ENCODE measurements around the gene PHLDB2.

The PHLDB2 gene

GRCh38 chr3:112011376-112011940 lies 152.4 kb downstream of the PHLDB2 start:
- TF ChIP-seq REST (IDR thresholded peaks at IDR 0.05; ENCODE audit: insufficient read depth in 1 of 2, low read depth in 2 of 2, low read length in 2 of 2) (no peak), POLR2AphosphoS5 (IDR thresholded peaks at IDR 0.05; ENCODE audit: low read depth, low read length) (no peak), FOXP2 (optimal IDR thresholded peaks at IDR 0.05; ENCODE audit: borderline replicate concordance, extremely low read depth, extremely low read length, insufficient read depth) (no peak), SIN3A (IDR thresholded peaks at IDR 0.05; ENCODE audit: borderline replicate concordance, insufficient read depth, low read length) (no peak), TAF1 (IDR thresholded peaks at IDR 0.05; ENCODE audit: borderline replicate concordance, insufficient read depth, low read length) (no peak)

GRCh38 chr3:112012205-112012992 lies 153.3 kb downstream of the PHLDB2 start:
- no peak for TF ChIP-seq TAF1 (IDR thresholded peaks at IDR 0.05; ENCODE audit: borderline replicate concordance, insufficient read depth, low read length)
- TF ChIP-seq SIN3A (IDR thresholded peaks at IDR 0.05; ENCODE audit: borderline replicate concordance, insufficient read depth, low read length): no peak
- no peak for TF ChIP-seq POLR2AphosphoS5 (IDR thresholded peaks at IDR 0.05; ENCODE audit: low read depth, low read length)
- TF ChIP-seq REST (IDR thresholded peaks at IDR 0.05; ENCODE audit: insufficient read depth in 1 of 2, low read depth in 2 of 2, low read length in 2 of 2): no peak
- no peak for TF ChIP-seq FOXP2 (optimal IDR thresholded peaks at IDR 0.05; ENCODE audit: borderline replicate concordance, extremely low read depth, extremely low read length, insufficient read depth)

- TF ChIP-seq FOXP2 (optimal IDR thresholded peaks at IDR 0.05; ENCODE audit: borderline replicate concordance, extremely low read depth, extremely low read length, insufficient read depth): no peak
- no peak for TF ChIP-seq TAF1 (IDR thresholded peaks at IDR 0.05; ENCODE audit: borderline replicate concordance, insufficient read depth, low read length)
- TF ChIP-seq SIN3A (IDR thresholded peaks at IDR 0.05; ENCODE audit: borderline replicate concordance, insufficient read depth, low read length): no peak
- TF ChIP-seq REST (IDR thresholded peaks at IDR 0.05; ENCODE audit: insufficient read depth in 1 of 2, low read depth in 2 of 2, low read length in 2 of 2): no peak
- TF ChIP-seq POLR2AphosphoS5 (IDR thresholded peaks at IDR 0.05; ENCODE audit: low read depth, low read length): no peak
Measured at GRCh38 chr3:112013058-112013783, 154.2 kb downstream of the PHLDB2 start.

GRCh38 chr3:112013784-112014143 lies 154.7 kb downstream of the PHLDB2 start:
- no peak for TF ChIP-seq POLR2AphosphoS5 (IDR thresholded peaks at IDR 0.05; ENCODE audit: low read depth, low read length)
- no peak for TF ChIP-seq TAF1 (IDR thresholded peaks at IDR 0.05; ENCODE audit: borderline replicate concordance, insufficient read depth, low read length)
- no peak for TF ChIP-seq REST (IDR thresholded peaks at IDR 0.05; ENCODE audit: insufficient read depth in 1 of 2, low read depth in 2 of 2, low read length in 2 of 2)
- TF ChIP-seq FOXP2 (optimal IDR thresholded peaks at IDR 0.05; ENCODE audit: borderline replicate concordance, extremely low read depth, extremely low read length, insufficient read depth): no peak
- no peak for TF ChIP-seq SIN3A (IDR thresholded peaks at IDR 0.05; ENCODE audit: borderline replicate concordance, insufficient read depth, low read length)
